K562 (cell line): ENCODE data around the gene WDR70. TPM values are rescaled to one million over a fixed set of nuclear protein-coding genes. Genes with fewer than 3 reads are reported as not detected.

Experiments
- ARNT ChIP-seq, 2 experiments: fragments of 450-650 bp; IDR thresholded peaks; 2 replicates each; pipeline ENCODE4 v1.6.1; 2016; ENCODE audit warnings: mild to moderate bottlenecking in 1 of 2
- BCOR ChIP-seq: fragments of 450-650 bp; IDR thresholded peaks from 2 replicates; pipeline ENCODE4 v1.6.1; 2016
- CBX1 ChIP-seq: sonication (generic); IDR thresholded peaks from 2 replicates; pipeline ENCODE4 v1.6.1; 2016; ENCODE audit warnings: antibody characterized with exemption, low read depth, mild to moderate bottlenecking
- CREM ChIP-seq: IDR thresholded peaks from 2 replicates; pipeline ENCODE4 v1.6.1; 2014; ENCODE audit warnings: antibody characterized with exemption, low read depth
- CTBP1 ChIP-seq: fragments of 450-650 bp; IDR thresholded peaks from 2 replicates; pipeline ENCODE4 v1.6.1; 2016; ENCODE audit warnings: borderline replicate concordance
- ERF ChIP-seq: fragments of 450-650 bp; formaldehyde crosslinking; IDR thresholded peaks from 2 replicates; pipeline ENCODE4 v1.4.0; 2020; ENCODE audit warnings: mild to moderate bottlenecking, mixed read lengths
- HDAC1 ChIP-seq, 2 experiments: fragments of 450-650 bp; IDR thresholded peaks; 2 replicates each; pipeline ENCODE4 v1.6.1; 2016 to 2017; ENCODE audit warnings: inconsistent platforms in 1 of 2, mild to moderate bottlenecking in 1 of 2, moderate library complexity in 1 of 2
- JUND ChIP-seq, 2 experiments: IDR thresholded peaks; 2 replicates in 1 of 2; 3 replicates in 1 of 2; pipeline ENCODE4 v1.6.1; 2011; ENCODE audit warnings: borderline replicate concordance in 2 of 2, low read depth in 2 of 2, low read length in 2 of 2, improper control_type of control experiment in 1 of 2, missing biosample characterization in 1 of 2, missing genetic modification characterization in 1 of 2, missing genetic modification reagents in 1 of 2
- KLF16 ChIP-seq: IDR thresholded peaks from 2 replicates; pipeline ENCODE4 v1.6.1; 2016; ENCODE audit warnings: antibody characterized with exemption
- MAZ ChIP-seq, 2 experiments: fragments of 450-650 bp in 1 of 2; sonication (generic) in 1 of 2; formaldehyde crosslinking; IDR thresholded peaks in 1 of 2; conservative IDR thresholded peaks in 1 of 2; 2 replicates each; pipeline versions ENCODE4 v1.4.0 to v1.5.0; 2020; ENCODE audit warnings: mild to moderate bottlenecking in 1 of 2, missing genetic modification reagents in 1 of 2
- MIER1 ChIP-seq: fragments of 450-650 bp; IDR thresholded peaks from 2 replicates; pipeline ENCODE4 v1.6.1; 2016; ENCODE audit warnings: antibody characterized with exemption, mild to moderate bottlenecking, low read depth
- TAL1 ChIP-seq: fragments of 450-650 bp; IDR thresholded peaks from 2 replicates; pipeline ENCODE4 v1.6.1; 2016; ENCODE audit warnings: mild to moderate bottlenecking
- TARDBP ChIP-seq: fragments of 450-650 bp; IDR thresholded peaks from 2 replicates; pipeline ENCODE4 v1.6.1; 2016
- polyA plus RNA-seq, 8 experiments: library from polyadenylated mRNA; depleted of rRNA in 4 of 8; stranded (reverse) in 5 of 8; unstranded in 3 of 8; fragments of >200 nt; fragmentation: Nextera tagmentation in 2 of 8; fragmentation: Illumina TruSeq in 1 of 8; extraction: Ambion mirVana in 2 of 8; extraction: Trizol in 1 of 8; gene quantifications; 2 replicates each; pipeline versions ENCODE4 v1.2.1 to v1.2.3, GENCODE V29; 2011 to 2014; ENCODE audit warnings: inconsistent platforms in 1 of 8, missing spikeins in 1 of 8
- total RNA-seq, 7 experiments: library from RNA; depleted of rRNA in 6 of 7; stranded (reverse); fragments of >200 nt in 6 of 7; fragmentation: Illumina TruSeq in 2 of 7; extraction: Trizol in 2 of 7; gene quantifications; 2 replicates each; pipeline versions ENCODE4 v1.2.1 to v1.2.3, GENCODE V29; 2011 to 2021; ENCODE audit warnings: low replicate concordance in 1 of 7
- TF ChIP-seq, protein P1 (sequence below), 2 experiments: fragments of 450-650 bp; conservative IDR thresholded peaks; 2 replicates each; pipeline ENCODE4 v1.6.1; 2017; ENCODE audit warnings: mild to moderate bottlenecking in 2 of 2, moderate library complexity in 2 of 2
- TF ChIP-seq, protein P2 (sequence below): fragments of 450-650 bp; formaldehyde crosslinking; IDR thresholded peaks from 2 replicates; pipeline ENCODE4 v1.4.0; 2020; ENCODE audit warnings: mild to moderate bottlenecking, moderate library complexity
- TF ChIP-seq, protein P3 (sequence below), 3 experiments: fragments of 200-800 bp in 1 of 3; fragments of 250-450 bp in 1 of 3; fragments of 450-650 bp in 1 of 3; sonication (Bioruptor Pico) in 1 of 3; sonication (Bioruptor generic) in 1 of 3; formaldehyde crosslinking in 1 of 3; IDR thresholded peaks; 2 replicates each; pipeline versions ENCODE4 v1.6.1 to v1.8.0; 2016 to 2022; ENCODE audit warnings: mild to moderate bottlenecking in 2 of 3, missing genetic modification characterization in 2 of 3, missing compliant biosample characterization in 1 of 3, moderate library complexity in 1 of 3
- TF ChIP-seq, protein P4 (sequence below): fragments of 450-650 bp; IDR thresholded peaks from 2 replicates; pipeline ENCODE4 v1.6.1; 2016
- TF ChIP-seq, protein P5 (sequence below): sonication (generic); IDR thresholded peaks from 2 replicates; pipeline ENCODE4 v1.6.1; 2016

WDR70 gene
- total and polyA plus RNA-seq, 9 of the 15 experiments (the other 6 are each of a cell fraction or from before 2014, with no cell fraction given), result 16.8 to 46.6 (median 38.8) TPM

DNA sequence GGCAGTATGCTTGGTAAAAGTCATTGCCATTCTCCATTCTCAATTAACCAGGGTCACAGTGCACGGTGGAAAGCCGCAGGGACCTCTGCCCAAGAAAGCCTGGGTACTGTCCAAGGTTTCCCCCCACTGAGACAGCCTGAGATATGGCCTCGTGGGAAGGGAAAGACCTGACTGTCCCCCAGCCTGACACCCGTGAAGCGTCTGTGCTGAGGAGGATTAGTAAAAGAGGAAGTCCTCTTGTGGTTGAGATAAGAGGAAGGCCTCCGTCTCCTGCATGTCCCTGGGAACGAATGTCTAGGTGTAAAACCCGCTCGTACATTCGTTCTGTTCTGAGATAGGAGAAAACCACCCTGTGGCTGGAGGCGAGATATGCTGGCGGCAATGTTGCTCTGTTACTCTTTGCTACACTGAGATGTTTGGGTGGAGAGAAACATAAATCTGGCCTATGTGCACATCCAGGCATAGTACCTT is 293.0 kb downstream of the WDR70 start (continued):
- TF ChIP-seq, protein P1, sequence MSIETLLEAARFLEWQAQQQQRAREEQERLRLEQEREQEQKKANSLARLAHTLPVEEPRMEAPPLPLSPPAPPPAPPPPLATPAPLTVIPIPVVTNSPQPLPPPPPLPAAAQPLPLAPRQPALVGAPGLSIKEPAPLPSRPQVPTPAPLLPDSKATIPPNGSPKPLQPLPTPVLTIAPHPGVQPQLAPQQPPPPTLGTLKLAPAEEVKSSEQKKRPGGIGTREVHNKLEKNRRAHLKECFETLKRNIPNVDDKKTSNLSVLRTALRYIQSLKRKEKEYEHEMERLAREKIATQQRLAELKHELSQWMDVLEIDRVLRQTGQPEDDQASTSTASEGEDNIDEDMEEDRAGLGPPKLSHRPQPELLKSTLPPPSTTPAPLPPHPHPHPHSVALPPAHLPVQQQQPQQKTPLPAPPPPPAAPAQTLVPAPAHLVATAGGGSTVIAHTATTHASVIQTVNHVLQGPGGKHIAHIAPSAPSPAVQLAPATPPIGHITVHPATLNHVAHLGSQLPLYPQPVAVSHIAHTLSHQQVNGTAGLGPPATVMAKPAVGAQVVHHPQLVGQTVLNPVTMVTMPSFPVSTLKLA (conservative IDR thresholded peaks at IDR 0.05), result peak in 1 of 2 experiments; percentile 64; a peak in 2 of 4 replicates
- TF ChIP-seq CREM (peak; percentile 66), TAL1 (peak; percentile 87), HDAC1 (IDR thresholded peaks at IDR 0.05) (peak in 1 of 2 experiments; percentile 83; a peak in 2 of 4 replicates), ERF (CRISPR knock-in tag) (0 out of 2 replicates have a peak, but pooled peaks have one; percentile 78), CTBP1 (peak; percentile 87; the same call in 1 of the 2 replicates), MIER1 (peak; percentile 68; the same call in 1 of the 2 replicates), ARNT (IDR thresholded peaks at IDR 0.05) (peak; percentile 32 to 79; a peak in 1 of 4 replicates), TARDBP (peak; percentile 62; the same call in 1 of the 2 replicates), JUND (IDR thresholded peaks at IDR 0.05; ENCODE audit: borderline replicate concordance, low read depth, low read length) (peak; percentile 51; the same call in 1 of the 2 replicates), JUND (tag; IDR thresholded peaks at IDR 0.05; ENCODE audit: borderline replicate concordance, low read depth, low read length) (peak; percentile 46; the same call in 1 of the 3 replicates), BCOR (peak; percentile 89), CBX1 (peak; percentile 84; the same call in 1 of the 2 replicates), KLF16 (peak; percentile 88), MAZ (CRISPR knock-in tag; conservative IDR thresholded peaks at IDR 0.05 in 1 of 2, IDR thresholded peaks at IDR 0.05 in 1 of 2) (peak; percentile 65 to 72; a peak in 3 of 4 replicates)
- TF ChIP-seq, protein P2, sequence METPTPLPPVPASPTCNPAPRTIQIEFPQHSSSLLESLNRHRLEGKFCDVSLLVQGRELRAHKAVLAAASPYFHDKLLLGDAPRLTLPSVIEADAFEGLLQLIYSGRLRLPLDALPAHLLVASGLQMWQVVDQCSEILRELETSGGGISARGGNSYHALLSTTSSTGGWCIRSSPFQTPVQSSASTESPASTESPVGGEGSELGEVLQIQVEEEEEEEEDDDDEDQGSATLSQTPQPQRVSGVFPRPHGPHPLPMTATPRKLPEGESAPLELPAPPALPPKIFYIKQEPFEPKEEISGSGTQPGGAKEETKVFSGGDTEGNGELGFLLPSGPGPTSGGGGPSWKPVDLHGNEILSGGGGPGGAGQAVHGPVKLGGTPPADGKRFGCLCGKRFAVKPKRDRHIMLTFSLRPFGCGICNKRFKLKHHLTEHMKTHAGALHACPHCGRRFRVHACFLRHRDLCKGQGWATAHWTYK (CRISPR knock-in tag), result peak; percentile 60; the same call in 1 of the 2 replicates
- TF ChIP-seq, protein P3, sequence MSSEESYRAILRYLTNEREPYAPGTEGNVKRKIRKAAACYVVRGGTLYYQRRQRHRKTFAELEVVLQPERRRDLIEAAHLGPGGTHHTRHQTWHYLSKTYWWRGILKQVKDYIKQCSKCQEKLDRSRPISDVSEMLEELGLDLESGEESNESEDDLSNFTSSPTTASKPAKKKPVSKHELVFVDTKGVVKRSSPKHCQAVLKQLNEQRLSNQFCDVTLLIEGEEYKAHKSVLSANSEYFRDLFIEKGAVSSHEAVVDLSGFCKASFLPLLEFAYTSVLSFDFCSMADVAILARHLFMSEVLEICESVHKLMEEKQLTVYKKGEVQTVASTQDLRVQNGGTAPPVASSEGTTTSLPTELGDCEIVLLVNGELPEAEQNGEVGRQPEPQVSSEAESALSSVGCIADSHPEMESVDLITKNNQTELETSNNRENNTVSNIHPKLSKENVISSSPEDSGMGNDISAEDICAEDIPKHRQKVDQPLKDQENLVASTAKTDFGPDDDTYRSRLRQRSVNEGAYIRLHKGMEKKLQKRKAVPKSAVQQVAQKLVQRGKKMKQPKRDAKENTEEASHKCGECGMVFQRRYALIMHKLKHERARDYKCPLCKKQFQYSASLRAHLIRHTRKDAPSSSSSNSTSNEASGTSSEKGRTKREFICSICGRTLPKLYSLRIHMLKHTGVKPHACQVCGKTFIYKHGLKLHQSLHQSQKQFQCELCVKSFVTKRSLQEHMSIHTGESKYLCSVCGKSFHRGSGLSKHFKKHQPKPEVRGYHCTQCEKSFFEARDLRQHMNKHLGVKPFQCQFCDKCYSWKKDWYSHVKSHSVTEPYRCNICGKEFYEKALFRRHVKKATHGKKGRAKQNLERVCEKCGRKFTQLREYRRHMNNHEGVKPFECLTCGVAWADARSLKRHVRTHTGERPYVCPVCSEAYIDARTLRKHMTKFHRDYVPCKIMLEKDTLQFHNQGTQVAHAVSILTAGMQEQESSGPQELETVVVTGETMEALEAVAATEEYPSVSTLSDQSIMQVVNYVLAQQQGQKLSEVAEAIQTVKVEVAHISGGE (CRISPR knock-in tag; IDR thresholded peaks at IDR 0.05), result peak in 1 of 3 experiments; percentile 44; a peak in 1 of 6 replicates
- TF ChIP-seq, protein P4, sequence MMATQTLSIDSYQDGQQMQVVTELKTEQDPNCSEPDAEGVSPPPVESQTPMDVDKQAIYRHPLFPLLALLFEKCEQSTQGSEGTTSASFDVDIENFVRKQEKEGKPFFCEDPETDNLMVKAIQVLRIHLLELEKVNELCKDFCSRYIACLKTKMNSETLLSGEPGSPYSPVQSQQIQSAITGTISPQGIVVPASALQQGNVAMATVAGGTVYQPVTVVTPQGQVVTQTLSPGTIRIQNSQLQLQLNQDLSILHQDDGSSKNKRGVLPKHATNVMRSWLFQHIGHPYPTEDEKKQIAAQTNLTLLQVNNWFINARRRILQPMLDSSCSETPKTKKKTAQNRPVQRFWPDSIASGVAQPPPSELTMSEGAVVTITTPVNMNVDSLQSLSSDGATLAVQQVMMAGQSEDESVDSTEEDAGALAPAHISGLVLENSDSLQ, result peak; percentile 76
- TF ChIP-seq, protein P5, sequence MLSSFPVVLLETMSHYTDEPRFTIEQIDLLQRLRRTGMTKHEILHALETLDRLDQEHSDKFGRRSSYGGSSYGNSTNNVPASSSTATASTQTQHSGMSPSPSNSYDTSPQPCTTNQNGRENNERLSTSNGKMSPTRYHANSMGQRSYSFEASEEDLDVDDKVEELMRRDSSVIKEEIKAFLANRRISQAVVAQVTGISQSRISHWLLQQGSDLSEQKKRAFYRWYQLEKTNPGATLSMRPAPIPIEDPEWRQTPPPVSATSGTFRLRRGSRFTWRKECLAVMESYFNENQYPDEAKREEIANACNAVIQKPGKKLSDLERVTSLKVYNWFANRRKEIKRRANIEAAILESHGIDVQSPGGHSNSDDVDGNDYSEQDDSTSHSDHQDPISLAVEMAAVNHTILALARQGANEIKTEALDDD, result peak; percentile 94
